Medulla oblongata (tissue), 1 donor: ENCODE measurements around the gene EVA1B.

Experiments used
- DNase-seq: peaks from one replicate; pipeline ENCODE4 v3.0.0-alpha.2; 2015; ENCODE audit errors: extremely low spot score

Gene EVA1B

GRCh38 chr1:36320291-36320761 lies 3.1 kb downstream of the EVA1B start:
- no peak for DNase-seq

- DNase-seq = no peak
Measured at GRCh38 chr1:36309397-36309796, 14.0 kb downstream of the EVA1B start.

DNA sequence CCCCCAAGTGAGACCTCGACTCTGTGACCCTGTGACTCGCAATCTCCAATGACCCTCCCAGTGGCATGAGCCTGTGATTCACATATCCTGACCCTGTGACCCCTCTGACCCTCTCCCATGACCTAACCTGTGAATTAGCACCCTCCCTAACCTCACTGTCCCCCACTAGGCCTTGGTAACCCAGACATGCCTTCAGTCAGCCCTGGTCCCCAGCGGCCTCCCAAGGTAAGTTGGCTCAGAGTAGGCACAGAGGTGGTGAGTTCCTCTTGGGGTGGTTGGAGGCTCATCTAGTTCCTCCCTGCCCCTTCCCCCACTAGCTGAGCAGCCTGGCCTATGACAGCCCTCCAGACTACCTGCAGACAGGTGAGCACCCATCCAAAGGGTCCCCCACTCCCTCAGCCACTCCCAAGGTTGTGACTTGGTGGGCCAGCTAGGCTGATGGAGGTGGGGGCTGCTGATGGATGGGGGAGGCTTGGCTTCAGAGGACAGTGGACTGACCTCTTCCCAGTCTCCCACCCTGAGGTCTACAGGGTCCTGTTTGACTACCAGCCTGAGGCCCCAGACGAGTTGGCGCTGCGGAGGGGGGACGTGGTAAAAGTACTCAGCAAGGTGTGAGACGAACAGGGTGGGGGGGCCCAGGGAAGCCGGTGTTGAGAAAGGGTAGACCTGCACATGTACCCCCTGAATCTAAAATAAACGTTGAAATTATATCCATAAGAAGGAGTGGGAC lies 15.7 kb downstream of the EVA1B start:
- DNase-seq = no peak

DNA sequence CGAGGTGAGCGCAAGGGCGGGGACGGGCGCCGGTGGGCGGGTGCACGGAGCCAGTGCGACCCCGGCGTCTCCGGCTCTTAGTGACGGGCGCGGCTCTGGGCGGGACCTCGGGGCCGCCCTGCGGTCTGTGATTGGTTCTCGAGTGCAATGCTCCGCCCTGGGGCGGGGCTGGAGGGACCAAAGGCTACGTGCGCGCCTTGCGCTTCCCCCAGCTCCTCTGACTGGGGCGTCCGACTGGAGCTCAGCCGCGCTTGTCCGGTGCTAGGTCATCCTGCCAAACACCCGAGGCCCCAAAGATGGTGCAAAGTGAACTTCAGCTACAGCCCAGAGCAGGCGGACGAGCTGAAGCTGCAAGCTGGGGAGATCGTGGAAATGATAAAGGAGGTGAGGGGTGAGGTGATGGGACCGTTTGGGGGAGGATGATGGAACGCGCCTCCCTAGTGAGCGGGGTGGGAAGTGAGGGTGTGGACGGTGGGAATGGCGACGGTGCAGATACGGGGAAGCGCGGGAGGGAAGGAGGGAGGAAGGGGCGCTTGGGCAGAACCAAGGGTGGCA lies 16.5 kb downstream of the EVA1B start:
- DNase-seq = peak; percentile 92

GRCh38 chr1:36306210-36306901 lies 17.1 kb downstream of the EVA1B start, which contains the start of gene SH3D21:
SH3D21 (plus strand) TSS chr1:36306368; CDS start chr1:36306421, 53 bp downstream.
- no peak for DNase-seq

DNA sequence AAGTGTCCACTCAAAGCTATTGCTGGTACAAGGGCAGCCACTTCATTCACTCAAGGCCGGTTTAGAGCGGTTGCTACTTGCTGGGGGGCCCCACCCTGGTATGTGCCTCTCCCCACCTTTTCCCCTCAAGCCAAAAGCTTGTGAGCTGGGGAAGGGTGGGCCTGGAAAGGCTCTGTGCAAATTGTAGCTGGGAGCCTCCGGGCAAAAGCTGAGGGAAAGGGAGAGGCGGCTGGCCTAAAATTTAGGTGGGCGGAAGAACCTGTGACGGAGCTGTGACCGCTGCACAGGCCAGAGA lies 17.6 kb downstream of the EVA1B start:
- no peak for DNase-seq

DNA sequence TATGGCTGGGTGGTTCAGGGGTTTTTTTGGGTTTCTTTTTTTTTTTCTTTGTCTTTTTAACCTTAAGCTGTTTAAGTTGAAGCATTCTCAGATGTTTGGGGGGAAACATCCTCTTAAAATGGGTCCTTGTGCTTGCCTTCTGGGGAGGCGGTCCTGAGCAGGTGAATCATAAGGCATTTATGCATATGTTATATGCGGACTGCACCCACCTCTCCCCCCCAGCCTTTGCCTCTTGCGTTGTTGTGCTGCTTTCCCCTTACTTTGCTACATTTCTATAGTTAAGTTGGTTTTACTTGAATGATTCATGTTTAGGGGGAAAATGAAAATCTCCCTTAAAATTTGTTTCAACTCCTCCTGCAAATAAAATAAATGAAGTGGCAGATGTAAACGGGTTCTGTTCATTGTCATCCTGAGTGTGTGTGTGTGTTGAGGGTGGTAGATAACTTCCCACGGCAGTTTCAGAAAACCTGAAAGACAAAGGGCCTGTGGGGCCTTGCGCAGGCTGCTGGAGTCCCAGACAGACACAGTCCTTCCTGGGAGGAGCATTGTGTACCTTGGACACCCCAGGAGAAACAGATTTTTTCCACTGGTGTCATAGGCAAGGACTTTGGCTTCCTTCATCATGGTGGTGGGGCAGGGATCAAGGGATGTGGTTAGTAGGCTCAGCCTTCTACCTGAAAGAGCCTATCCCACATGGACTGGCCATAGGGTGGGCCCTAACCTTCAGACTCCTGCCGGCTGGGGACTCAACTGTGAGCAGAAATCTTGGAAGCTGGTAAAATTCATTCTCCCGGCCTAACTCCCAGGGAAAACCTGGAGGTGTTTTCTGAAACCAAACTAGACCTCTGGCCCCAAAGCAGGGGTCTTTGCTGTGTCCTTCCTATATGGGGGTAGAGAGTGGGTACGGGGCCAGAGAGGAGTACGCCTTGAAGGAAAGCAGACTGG lies 18.2 kb downstream of the EVA1B start:
- DNase-seq = no peak

GRCh38 chr1:36304521-36304920 lies 18.9 kb downstream of the EVA1B start:
- DNase-seq = peak; percentile 51

DNA sequence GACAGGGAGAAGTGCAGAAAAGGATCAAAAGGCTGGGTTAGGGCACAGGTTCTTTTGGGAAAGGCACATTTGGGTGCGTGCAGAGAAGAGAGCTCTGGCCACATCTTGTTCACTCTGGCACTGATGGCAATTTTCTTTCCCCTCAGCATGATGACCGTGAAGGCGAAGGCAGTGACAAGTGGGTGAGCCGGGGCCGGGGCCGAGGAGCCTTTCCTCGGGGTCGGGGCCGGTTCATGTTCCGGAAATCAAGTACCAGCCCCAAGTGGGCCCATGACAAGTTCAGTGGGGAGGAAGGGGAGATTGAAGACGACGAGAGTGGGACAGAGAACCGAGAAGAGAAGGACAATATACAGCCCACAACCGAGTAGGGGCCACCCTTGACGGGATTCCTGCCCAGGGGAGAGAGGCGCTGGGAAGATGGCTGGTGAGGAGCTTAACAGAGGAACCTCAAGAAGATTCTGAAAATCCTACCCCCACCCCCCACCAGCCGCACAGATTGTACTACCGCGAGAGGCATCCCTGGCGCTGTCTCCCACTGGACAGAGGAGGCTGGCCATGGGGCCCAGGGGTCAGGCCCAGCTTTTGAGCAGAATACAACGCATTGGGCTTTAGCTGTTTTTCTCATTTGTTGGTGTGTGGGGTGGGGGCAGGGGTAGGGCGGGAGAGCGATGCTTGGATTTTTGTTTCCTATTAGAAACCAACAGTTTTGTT lies 19.6 kb downstream of the EVA1B start:
- no peak for DNase-seq

GRCh38 chr1:36303244-36303643 lies 20.2 kb downstream of the EVA1B start:
- no peak for DNase-seq

DNA sequence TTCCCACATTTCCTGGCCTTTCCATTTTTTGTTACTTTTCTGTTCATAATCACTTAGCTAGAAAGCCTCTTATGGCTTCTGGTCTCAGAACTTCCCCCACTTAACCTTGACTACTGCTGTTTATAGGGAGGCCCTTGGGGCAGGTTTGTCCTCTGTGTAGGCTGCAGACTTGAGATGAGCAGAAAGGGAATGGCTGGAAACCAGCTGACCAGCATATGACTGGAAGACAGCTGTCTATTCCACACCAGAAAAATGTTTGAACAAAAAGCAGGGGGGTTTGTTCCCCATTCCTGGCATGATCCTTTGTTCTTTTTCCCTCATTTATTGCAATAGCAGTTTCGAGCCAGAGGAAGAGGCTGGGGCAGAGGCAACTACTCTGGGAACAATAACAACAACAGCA lies 22.2 kb downstream of the EVA1B start:
- DNase-seq = peak; percentile 44

DNA sequence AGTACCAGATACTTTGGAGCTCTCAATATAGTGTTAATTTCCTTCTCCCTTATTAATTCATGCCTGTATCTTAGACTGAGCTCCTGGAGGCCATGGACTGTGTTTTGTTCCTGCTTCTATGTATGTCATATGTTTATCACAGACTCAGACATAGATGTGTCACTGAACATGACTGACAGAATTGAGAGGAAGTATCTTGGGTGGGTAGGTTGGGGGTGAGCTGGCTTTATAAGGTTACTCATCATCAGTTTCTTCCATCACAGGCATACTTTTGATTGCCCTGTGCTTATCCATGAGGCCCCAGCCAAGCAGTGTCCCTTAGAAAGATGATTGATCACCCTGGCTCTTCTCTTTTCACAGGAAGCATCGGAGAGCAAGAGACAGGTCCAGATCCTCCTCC lies 22.9 kb downstream of the EVA1B start:
- DNase-seq = no peak

- no peak for DNase-seq
Measured at GRCh38 chr1:36298640-36299039, 24.8 kb downstream of the EVA1B start.

- DNase-seq = no peak
Measured at GRCh38 chr1:36297062-36297461, 26.4 kb downstream of the EVA1B start.

GRCh38 chr1:36295390-36295789 lies 28.1 kb downstream of the EVA1B start:
- no peak for DNase-seq

DNA sequence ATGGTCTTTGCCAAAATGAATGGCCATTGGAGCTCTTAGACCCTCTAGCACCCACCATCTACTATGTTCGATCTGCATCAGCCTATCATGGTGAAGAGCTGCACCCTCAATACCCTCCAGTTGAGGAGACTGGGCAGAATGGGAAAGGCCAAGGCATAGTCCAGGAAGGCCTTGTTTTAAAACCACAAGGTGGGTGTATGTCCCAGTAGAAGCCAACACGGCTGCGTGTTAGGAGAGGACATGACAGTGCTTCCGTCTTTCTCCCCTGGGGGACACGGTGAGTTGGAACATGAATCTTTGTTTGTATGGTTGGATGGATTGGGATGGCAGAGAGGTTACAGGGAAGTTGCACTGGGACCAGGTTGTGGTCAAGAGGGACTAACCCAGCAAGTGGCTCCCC lies 35.9 kb downstream of the EVA1B start:
- no peak for DNase-seq

DNA sequence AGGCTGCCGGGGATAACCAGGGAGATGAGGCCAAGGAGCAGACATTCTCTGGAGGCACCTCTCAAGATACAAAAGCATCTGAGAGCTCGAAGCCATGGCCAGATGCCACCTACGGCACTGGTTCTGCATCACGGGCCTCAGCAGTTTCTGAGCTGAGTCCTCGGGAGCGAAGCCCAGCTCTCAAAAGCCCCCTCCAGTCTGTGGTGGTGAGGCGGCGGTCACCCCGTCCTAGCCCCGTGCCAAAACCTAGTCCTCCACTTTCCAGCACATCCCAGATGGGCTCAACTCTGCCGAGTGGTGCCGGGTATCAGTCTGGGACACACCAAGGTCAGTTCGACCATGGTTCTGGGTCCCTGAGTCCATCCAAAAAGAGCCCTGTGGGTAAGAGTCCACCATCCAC lies 36.6 kb downstream of the EVA1B start:
- no peak for DNase-seq

GRCh38 chr1:36285443-36286101 lies 37.9 kb downstream of the EVA1B start:
- DNase-seq = peak; percentile 95

DNA sequence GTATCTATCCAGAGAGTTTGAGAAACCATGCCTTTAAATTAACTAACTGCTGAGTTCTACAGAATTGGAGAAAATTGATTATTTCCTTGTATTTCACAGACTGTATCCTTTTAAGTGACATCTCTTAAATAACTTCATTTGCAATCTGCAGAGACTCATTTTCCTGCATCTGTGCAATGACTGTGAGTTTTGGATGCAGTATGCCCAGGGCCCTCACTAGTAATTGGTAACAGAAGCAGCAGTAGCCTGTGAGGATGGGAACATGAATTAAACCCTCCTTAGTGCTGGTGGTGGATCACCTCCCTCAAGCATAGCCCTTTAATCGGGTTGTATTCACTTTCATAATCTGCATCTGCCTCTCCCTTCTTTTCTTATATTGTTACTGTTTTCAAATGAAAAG lies 38.9 kb downstream of the EVA1B start:
- no peak for DNase-seq

GRCh38 chr1:36284061-36284460 lies 39.4 kb downstream of the EVA1B start:
- no peak for DNase-seq

DNA sequence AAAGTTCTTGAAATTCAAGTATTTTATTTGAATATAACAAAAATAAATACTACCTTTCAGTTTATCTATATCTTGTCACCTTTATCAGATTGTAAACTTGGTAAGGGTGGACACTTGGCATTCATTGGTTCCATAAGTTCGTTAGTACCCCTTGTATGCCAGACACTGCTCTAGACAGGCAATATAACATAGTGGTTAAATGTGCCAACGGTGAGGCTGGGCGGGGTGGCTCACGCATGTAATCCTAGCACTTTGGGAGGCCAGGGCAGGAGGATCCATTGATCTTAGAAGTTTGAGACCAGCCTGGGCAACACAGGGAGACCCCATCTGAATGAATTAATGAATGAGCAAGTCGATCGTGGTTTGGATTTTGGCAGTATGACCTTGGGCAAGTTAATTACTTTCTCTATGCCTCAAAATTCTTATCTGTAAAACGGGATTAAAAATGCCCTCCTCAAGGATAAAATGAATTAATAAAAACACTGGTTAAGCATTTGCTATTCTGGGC lies 43.6 kb downstream of the EVA1B start:
- no peak for DNase-seq
